Amniotic epithelial cell (primary cell): ENCODE results near the gene RNF227.
A peak's percentile ranks its signal among the peaks of the same experiment; 100 is the strongest.
"Not testable (repeated sequence)": the region's sequence is repeated elsewhere in the genome, so short reads cannot be mapped to it uniquely, and the experiment has no call there.

Experiments
- DNase-seq: peaks from one replicate; pipeline ENCODE4 v3.0.0-alpha.2; 2010; ENCODE audit warnings: low read depth

RNF227 gene

GRCh38 chr17:7915611-7916384 lies at the start of gene RNF227:
Gene RNF227 (minus strand): TSS chr17:7916289. CDS start chr17:7916195, 94 bp downstream.
- peak; percentile 95 for DNase-seq

- peak; percentile 87 for DNase-seq
These were observed 45.3 kb upstream of the RNF227 start for GRCh38 chr17:7961421-7961820.

GRCh38 chr17:7959503-7960253 lies 43.6 kb upstream of the RNF227 start:
- peak; percentile 99 for DNase-seq

GRCh38 chr17:7956228-7956965 lies 40.3 kb upstream of the RNF227 start:
- DNase-seq = peak; percentile 92

GRCh38 chr17:7955414-7956227 lies 39.5 kb upstream of the RNF227 start:
- DNase-seq = peak; percentile 92

GRCh38 chr17:7953266-7953665 lies 37.2 kb upstream of the RNF227 start:
- DNase-seq = not testable (repeated sequence)

GRCh38 chr17:7951143-7951792 lies 35.2 kb upstream of the RNF227 start:
- DNase-seq = no peak

- DNase-seq = no peak
These were observed 34.5 kb upstream of the RNF227 start for GRCh38 chr17:7950578-7950977.

GRCh38 chr17:7947651-7948050 lies 31.6 kb upstream of the RNF227 start:
- DNase-seq = no peak

- no peak for DNase-seq
These were observed 30.4 kb upstream of the RNF227 start for GRCh38 chr17:7946441-7946840.

GRCh38 chr17:7945651-7946050 lies 29.6 kb upstream of the RNF227 start:
- no peak for DNase-seq

- DNase-seq = no peak
These were observed 28.2 kb upstream of the RNF227 start for GRCh38 chr17:7944326-7944725.

GRCh38 chr17:7943291-7943690 lies 27.2 kb upstream of the RNF227 start:
- no peak for DNase-seq

GRCh38 chr17:7940743-7941142 lies 24.7 kb upstream of the RNF227 start:
- no peak for DNase-seq

GRCh38 chr17:7940034-7940433 lies 23.9 kb upstream of the RNF227 start:
- DNase-seq = no peak

GRCh38 chr17:7935859-7936258 lies 19.8 kb upstream of the RNF227 start:
- DNase-seq = no peak

- peak; percentile 65 for DNase-seq
These were observed 16.9 kb upstream of the RNF227 start for GRCh38 chr17:7932949-7933348.

GRCh38 chr17:7932483-7932891 lies 16.4 kb upstream of the RNF227 start:
- peak; percentile 21 for DNase-seq

- DNase-seq = peak; percentile 98
These were observed 15.8 kb upstream of the RNF227 start, which contains the start of the genes CNTROB and TRAPPC1 for GRCh38 chr17:7931709-7932482. Gene CNTROB (plus strand): TSS chr17:7932206. CDS start chr17:7933080, 874 bp downstream. Gene TRAPPC1 (minus strand): TSS chr17:7931946. CDS start chr17:7931829, 117 bp downstream.
